IgD-negative memory B cell (primary cell): ENCODE measurements around the gene NSUN6. TPM values are rescaled to one million over a fixed set of nuclear protein-coding genes. Genes with fewer than 3 reads are reported as not detected.

Experiments
- H3K27ac Mint-ChIP-seq, 3 donors: one replicate each; pipeline ENCODE4 v1.8.0; 2020 to 2022; ENCODE audit warnings: mild to moderate bottlenecking in 3 of 3, mixed read lengths in 3 of 3, moderate library complexity in 1 of 3
- H3K27me3 Mint-ChIP-seq: one replicate; pipeline ENCODE4 v1.8.0; 2021; ENCODE audit warnings: mixed read lengths
- H3K36me3 Mint-ChIP-seq: one replicate; pipeline ENCODE4 v1.8.0; 2020; ENCODE audit warnings: mild to moderate bottlenecking, mixed read lengths
- H3K4me1 Mint-ChIP-seq, 3 donors: one replicate each; pipeline ENCODE4 v1.8.0; 2020 to 2022; ENCODE audit warnings: mixed read lengths in 3 of 3, mild to moderate bottlenecking in 1 of 3
- H3K4me3 Mint-ChIP-seq, 4 donors: one replicate each; pipeline ENCODE4 v1.8.0; 2020 to 2022; ENCODE audit warnings: mild to moderate bottlenecking in 4 of 4, mixed read lengths in 4 of 4, moderate library complexity in 3 of 4
- H3K9me3 Mint-ChIP-seq, 3 donors: one replicate each; pipeline ENCODE4 v1.8.0; 2020 to 2021; ENCODE audit warnings: mixed read lengths in 3 of 3, mild to moderate bottlenecking in 1 of 3
- polyA plus RNA-seq: library from polyadenylated mRNA; unstranded; fragments of 300-500 nt; fragmentation: Illumina TruSeq; gene quantifications from one replicate; pipeline ENCODE4 v1.2.3, GENCODE V29; 2021

The NSUN6 gene
- 8.6 TPM for polyA plus RNA-seq

- Mint-ChIP-seq H3K4me3 (peak within 1 kb of the TSS; percentile 95 to 99 (median 98)), H3K36me3 (peaks cover 4% of the 10 kb centered on the region), H3K9me3 (no peaks in the 10 kb centered on the region), H3K4me1 (peaks cover 19 to 44% (median 31%) of the 10 kb centered on the region in 3 donors), H3K27ac (peak within 1 kb of the TSS; percentile 97 to 99 (median 98)), H3K27me3 (no peaks in the 10 kb centered on the region)
These were observed at the start of gene NSUN6 for GRCh38 chr10:18651324-18652007. TSS of gene NSUN6 (minus strand) at chr10:18651587. CDS start at chr10:18651203, 384 bp downstream.

GRCh38 chr10:18699849-18700840, 48.8 kb upstream of the NSUN6 start:
- Mint-ChIP-seq H3K4me1 (no peaks in the 10 kb centered on the region), H3K27ac (no peak overlapping the region), H3K36me3 (no peaks in the 10 kb centered on the region), H3K4me3 (no peak overlapping the region), H3K9me3 (peaks cover 0 to 7% (median 0%) of the 10 kb centered on the region in 3 donors), H3K27me3 (no peaks in the 10 kb centered on the region)

GRCh38 chr10:18690541-18690940, 39.2 kb upstream of the NSUN6 start:
- Mint-ChIP-seq H3K9me3 (no peaks in the 10 kb centered on the region), H3K4me3 (no peak overlapping the region), H3K4me1 (peaks cover 0 to 1% (median 0%) of the 10 kb centered on the region in 3 donors), H3K36me3 (no peaks in the 10 kb centered on the region), H3K27me3 (no peaks in the 10 kb centered on the region), H3K27ac (no peak overlapping the region)

- Mint-ChIP-seq H3K27me3 (no peaks in the 10 kb centered on the region), H3K4me3 (no peak overlapping the region), H3K9me3 (no peaks in the 10 kb centered on the region), H3K4me1 (peaks cover 0 to 1% (median 0%) of the 10 kb centered on the region in 3 donors), H3K36me3 (no peaks in the 10 kb centered on the region), H3K27ac (no peak overlapping the region)
These were observed 38.1 kb upstream of the NSUN6 start for GRCh38 chr10:18689498-18689897.

GRCh38 chr10:18687706-18688105, 36.3 kb upstream of the NSUN6 start:
- peaks cover 0 to 1% (median 0%) of the 10 kb centered on the region in 3 donors for H3K4me1 Mint-ChIP-seq
- H3K36me3 Mint-ChIP-seq = no peaks in the 10 kb centered on the region
- no peak overlapping the region for H3K27ac Mint-ChIP-seq
- H3K27me3 Mint-ChIP-seq = no peaks in the 10 kb centered on the region
- no peaks in the 10 kb centered on the region for H3K9me3 Mint-ChIP-seq
- no peak overlapping the region for H3K4me3 Mint-ChIP-seq

GRCh38 chr10:18687195-18687594, 35.8 kb upstream of the NSUN6 start:
- no peak overlapping the region for H3K27ac Mint-ChIP-seq
- no peaks in the 10 kb centered on the region for H3K27me3 Mint-ChIP-seq
- no peaks in the 10 kb centered on the region for H3K36me3 Mint-ChIP-seq
- peaks cover 0 to 1% (median 0%) of the 10 kb centered on the region in 3 donors for H3K4me1 Mint-ChIP-seq
- H3K9me3 Mint-ChIP-seq = no peaks in the 10 kb centered on the region
- no peak overlapping the region for H3K4me3 Mint-ChIP-seq

GRCh38 chr10:18685555-18685954, 34.2 kb upstream of the NSUN6 start:
- H3K9me3 Mint-ChIP-seq = no peaks in the 10 kb centered on the region
- no peak overlapping the region for H3K27ac Mint-ChIP-seq
- peaks cover 0 to 1% (median 0%) of the 10 kb centered on the region in 3 donors for H3K4me1 Mint-ChIP-seq
- no peaks in the 10 kb centered on the region for H3K27me3 Mint-ChIP-seq
- H3K4me3 Mint-ChIP-seq = no peak overlapping the region
- no peaks in the 10 kb centered on the region for H3K36me3 Mint-ChIP-seq

GRCh38 chr10:18684953-18685352, 33.6 kb upstream of the NSUN6 start:
- Mint-ChIP-seq H3K27ac (no peak overlapping the region), H3K9me3 (no peaks in the 10 kb centered on the region), H3K4me1 (peaks cover 0 to 1% (median 0%) of the 10 kb centered on the region in 3 donors), H3K4me3 (no peak overlapping the region), H3K27me3 (no peaks in the 10 kb centered on the region), H3K36me3 (no peaks in the 10 kb centered on the region)

- Mint-ChIP-seq H3K9me3 (no peaks in the 10 kb centered on the region), H3K27ac (no peak overlapping the region), H3K4me1 (peaks cover 0 to 1% (median 0%) of the 10 kb centered on the region in 3 donors), H3K27me3 (no peaks in the 10 kb centered on the region), H3K36me3 (no peaks in the 10 kb centered on the region), H3K4me3 (no peak overlapping the region)
These were observed 33.0 kb upstream of the NSUN6 start for GRCh38 chr10:18684416-18684815.

GRCh38 chr10:18683427-18683826, 32.0 kb upstream of the NSUN6 start:
- Mint-ChIP-seq H3K9me3 (no peaks in the 10 kb centered on the region), H3K27ac (peak overlapping the region in 1 of 3 donors; percentile 83), H3K4me3 (no peak overlapping the region), H3K27me3 (no peaks in the 10 kb centered on the region), H3K36me3 (no peaks in the 10 kb centered on the region), H3K4me1 (peaks cover 0 to 1% (median 0%) of the 10 kb centered on the region in 3 donors)

GRCh38 chr10:18681971-18682411, 30.6 kb upstream of the NSUN6 start:
- H3K9me3 Mint-ChIP-seq = no peaks in the 10 kb centered on the region
- no peak overlapping the region for H3K27ac Mint-ChIP-seq
- H3K4me3 Mint-ChIP-seq = no peak overlapping the region
- no peaks in the 10 kb centered on the region for H3K36me3 Mint-ChIP-seq
- no peaks in the 10 kb centered on the region for H3K27me3 Mint-ChIP-seq
- no peaks in the 10 kb centered on the region for H3K4me1 Mint-ChIP-seq

- H3K4me1 Mint-ChIP-seq = no peaks in the 10 kb centered on the region
- no peak overlapping the region for H3K4me3 Mint-ChIP-seq
- H3K9me3 Mint-ChIP-seq = no peaks in the 10 kb centered on the region
- H3K27ac Mint-ChIP-seq = no peak overlapping the region
- H3K36me3 Mint-ChIP-seq = no peaks in the 10 kb centered on the region
- no peaks in the 10 kb centered on the region for H3K27me3 Mint-ChIP-seq
These were observed 30.0 kb upstream of the NSUN6 start for GRCh38 chr10:18681366-18681765.

GRCh38 chr10:18680754-18681153, 29.4 kb upstream of the NSUN6 start:
- H3K36me3 Mint-ChIP-seq = no peaks in the 10 kb centered on the region
- no peak overlapping the region for H3K27ac Mint-ChIP-seq
- H3K9me3 Mint-ChIP-seq = no peaks in the 10 kb centered on the region
- H3K27me3 Mint-ChIP-seq = no peaks in the 10 kb centered on the region
- no peak overlapping the region for H3K4me3 Mint-ChIP-seq
- H3K4me1 Mint-ChIP-seq = no peaks in the 10 kb centered on the region

GRCh38 chr10:18675086-18675801, 23.9 kb upstream of the NSUN6 start:
- Mint-ChIP-seq H3K27ac (no peak overlapping the region), H3K4me1 (no peaks in the 10 kb centered on the region), H3K4me3 (no peak overlapping the region), H3K27me3 (no peaks in the 10 kb centered on the region), H3K9me3 (no peaks in the 10 kb centered on the region), H3K36me3 (peaks cover 3% of the 10 kb centered on the region)

GRCh38 chr10:18668026-18668425, 16.6 kb upstream of the NSUN6 start:
- H3K36me3 Mint-ChIP-seq = no peaks in the 10 kb centered on the region
- no peak overlapping the region for H3K4me3 Mint-ChIP-seq
- H3K27me3 Mint-ChIP-seq = no peaks in the 10 kb centered on the region
- no peak overlapping the region for H3K27ac Mint-ChIP-seq
- peaks cover 6 to 20% (median 10%) of the 10 kb centered on the region in 3 donors for H3K4me1 Mint-ChIP-seq
- no peaks in the 10 kb centered on the region for H3K9me3 Mint-ChIP-seq
